Measurements from ENCODE around the gene SNCG. TPM values are rescaled to one million over a fixed set of nuclear protein-coding genes. Genes with fewer than 3 reads are reported as not detected.
A peak's percentile ranks its signal among the peaks of the same experiment; 100 is the strongest.

Gene SNCG
- total and polyA plus RNA-seq, 3 donors from 2014 or later: 8.3 to 30.3 (median 8.9) TPM

GRCh38 chr10:86942441-86943315 lies 15.7 kb upstream of the SNCG start:
- no peak for DNase-seq
- intact Hi-C loops (cut with DNase I; ENCODE audit: low total_unique reads): no loop called here
- H3K27me3 ChIP-seq: no peaks in the 10 kb centered on the region

GRCh38 chr10:86943316-86944030 lies 14.9 kb upstream of the SNCG start:
- no peak overlapping the region for H3K27ac ChIP-seq
- no peaks in the 10 kb centered on the region for H3K27me3 ChIP-seq
- H3K4me3 ChIP-seq: peak overlapping the region; percentile 21 to 32
- TF ChIP-seq, protein P1, sequence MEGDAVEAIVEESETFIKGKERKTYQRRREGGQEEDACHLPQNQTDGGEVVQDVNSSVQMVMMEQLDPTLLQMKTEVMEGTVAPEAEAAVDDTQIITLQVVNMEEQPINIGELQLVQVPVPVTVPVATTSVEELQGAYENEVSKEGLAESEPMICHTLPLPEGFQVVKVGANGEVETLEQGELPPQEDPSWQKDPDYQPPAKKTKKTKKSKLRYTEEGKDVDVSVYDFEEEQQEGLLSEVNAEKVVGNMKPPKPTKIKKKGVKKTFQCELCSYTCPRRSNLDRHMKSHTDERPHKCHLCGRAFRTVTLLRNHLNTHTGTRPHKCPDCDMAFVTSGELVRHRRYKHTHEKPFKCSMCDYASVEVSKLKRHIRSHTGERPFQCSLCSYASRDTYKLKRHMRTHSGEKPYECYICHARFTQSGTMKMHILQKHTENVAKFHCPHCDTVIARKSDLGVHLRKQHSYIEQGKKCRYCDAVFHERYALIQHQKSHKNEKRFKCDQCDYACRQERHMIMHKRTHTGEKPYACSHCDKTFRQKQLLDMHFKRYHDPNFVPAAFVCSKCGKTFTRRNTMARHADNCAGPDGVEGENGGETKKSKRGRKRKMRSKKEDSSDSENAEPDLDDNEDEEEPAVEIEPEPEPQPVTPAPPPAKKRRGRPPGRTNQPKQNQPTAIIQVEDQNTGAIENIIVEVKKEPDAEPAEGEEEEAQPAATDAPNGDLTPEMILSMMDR (IDR thresholded peaks at IDR 0.05): no peak
- no peak for TF ChIP-seq POLR2A (IDR thresholded peaks at IDR 0.05)
- peaks cover 22% of the 10 kb centered on the region for H3K4me1 ChIP-seq
- intact Hi-C loops (cut with DNase I; ENCODE audit: low total_unique reads): no loop called here
- H3K9me3 ChIP-seq: no peaks in the 10 kb centered on the region
- DNase-seq: no peak
- no peaks in the 10 kb centered on the region for H3K36me3 ChIP-seq (ENCODE audit: low read depth, missing control alignments)
- WGBS, 2 donors: 65 to 69% methylated on average over 27 to 30 of the region's 30 CpGs

More at GRCh38 chr10:86942441-86943315, 15.7 kb upstream of the SNCG start:
- H3K36me3 ChIP-seq (ENCODE audit: low read depth, missing control alignments): no peaks in the 10 kb centered on the region
- WGBS, 2 donors: 62 to 68% methylated on average over 31 to 66 of the region's 94 CpGs
- TF ChIP-seq, protein P1 (IDR thresholded peaks at IDR 0.05): no peak
- no peak for TF ChIP-seq POLR2A (IDR thresholded peaks at IDR 0.05)
- peaks cover 22% of the 10 kb centered on the region for H3K4me1 ChIP-seq
- peak overlapping the region; percentile 21 to 32 for H3K4me3 ChIP-seq
- H3K9me3 ChIP-seq: no peaks in the 10 kb centered on the region
- H3K27ac ChIP-seq: no peak overlapping the region

GRCh38 chr10:86944031-86944419 lies 14.4 kb upstream of the SNCG start:
- DNase-seq: no peak
- H3K4me3 ChIP-seq: no peak overlapping the region
- H3K9me3 ChIP-seq: no peaks in the 10 kb centered on the region
- H3K27ac ChIP-seq: no peak overlapping the region
- intact Hi-C loops (cut with DNase I; ENCODE audit: low total_unique reads): no loop called here
- peaks cover 22% of the 10 kb centered on the region for H3K4me1 ChIP-seq
- H3K27me3 ChIP-seq: no peaks in the 10 kb centered on the region
- no peaks in the 10 kb centered on the region for H3K36me3 ChIP-seq (ENCODE audit: low read depth, missing control alignments)
- WGBS, 2 donors: 92 to 100% methylated on average over 3 to 4 of the region's 4 CpGs
- TF ChIP-seq, protein P1 (IDR thresholded peaks at IDR 0.05): no peak
- TF ChIP-seq POLR2A (IDR thresholded peaks at IDR 0.05): no peak

DNA sequence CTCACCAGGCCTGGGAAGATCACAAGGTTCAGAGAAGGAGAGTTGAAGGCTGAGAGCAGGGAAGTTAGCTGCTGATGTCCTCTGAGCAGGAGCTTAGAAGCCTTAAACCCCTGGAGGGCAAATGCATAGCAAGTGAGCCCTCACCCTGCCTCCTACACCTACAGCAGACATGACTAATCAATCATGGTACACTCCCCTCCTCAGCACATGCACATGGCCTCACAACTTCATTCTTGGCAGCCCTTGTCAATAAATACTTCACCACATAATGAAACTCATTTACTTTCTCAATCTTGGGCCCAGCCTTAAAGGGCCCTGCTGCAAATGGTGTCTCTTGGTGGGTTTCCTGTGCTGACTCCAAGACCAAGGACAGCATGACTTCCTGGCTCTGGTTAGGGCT lies 13.9 kb upstream of the SNCG start:
- H3K27me3 ChIP-seq: no peaks in the 10 kb centered on the region
- TF ChIP-seq, protein P1 (IDR thresholded peaks at IDR 0.05): no peak
- TF ChIP-seq POLR2A (IDR thresholded peaks at IDR 0.05): no peak

More for the DNA sequence above, 13.9 kb upstream of the SNCG start:
- H3K4me1 ChIP-seq: peaks cover 22% of the 10 kb centered on the region
- no peaks in the 10 kb centered on the region for H3K36me3 ChIP-seq (ENCODE audit: low read depth, missing control alignments)
- H3K4me3 ChIP-seq: no peak overlapping the region
- no peaks in the 10 kb centered on the region for H3K9me3 ChIP-seq
- H3K27ac ChIP-seq: no peak overlapping the region
- intact Hi-C loops (cut with DNase I; ENCODE audit: low total_unique reads): no loop called here
- no peak for DNase-seq
